ENCODE data around the gene FNDC4.

- no peak for TF ChIP-seq EP300 (IDR thresholded peaks at IDR 0.05)
- TF ChIP-seq, protein P1, sequence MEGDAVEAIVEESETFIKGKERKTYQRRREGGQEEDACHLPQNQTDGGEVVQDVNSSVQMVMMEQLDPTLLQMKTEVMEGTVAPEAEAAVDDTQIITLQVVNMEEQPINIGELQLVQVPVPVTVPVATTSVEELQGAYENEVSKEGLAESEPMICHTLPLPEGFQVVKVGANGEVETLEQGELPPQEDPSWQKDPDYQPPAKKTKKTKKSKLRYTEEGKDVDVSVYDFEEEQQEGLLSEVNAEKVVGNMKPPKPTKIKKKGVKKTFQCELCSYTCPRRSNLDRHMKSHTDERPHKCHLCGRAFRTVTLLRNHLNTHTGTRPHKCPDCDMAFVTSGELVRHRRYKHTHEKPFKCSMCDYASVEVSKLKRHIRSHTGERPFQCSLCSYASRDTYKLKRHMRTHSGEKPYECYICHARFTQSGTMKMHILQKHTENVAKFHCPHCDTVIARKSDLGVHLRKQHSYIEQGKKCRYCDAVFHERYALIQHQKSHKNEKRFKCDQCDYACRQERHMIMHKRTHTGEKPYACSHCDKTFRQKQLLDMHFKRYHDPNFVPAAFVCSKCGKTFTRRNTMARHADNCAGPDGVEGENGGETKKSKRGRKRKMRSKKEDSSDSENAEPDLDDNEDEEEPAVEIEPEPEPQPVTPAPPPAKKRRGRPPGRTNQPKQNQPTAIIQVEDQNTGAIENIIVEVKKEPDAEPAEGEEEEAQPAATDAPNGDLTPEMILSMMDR (IDR thresholded peaks at IDR 0.05) = no peak
Observed at GRCh38 chr2:27471961-27472360, 23.0 kb downstream of the FNDC4 start.

All from ovary (tissue), 3 donors.